Stimulated activated CD8-positive, alpha-beta memory T cell treated with anti-CD3 and anti-CD28 coated beads, Interleukin-4, amount 100 ng/mL, for 4 hours (primary cell): ENCODE measurements around the gene QRICH2.
A peak's percentile ranks its signal among the peaks of the same experiment; 100 is the strongest.
"Not testable (repeated sequence)": the region's sequence is repeated elsewhere in the genome, so short reads cannot be mapped to it uniquely, and the experiment has no call there.

Experiments
- DNase-seq, 2 donors: peaks; one replicate each; pipeline ENCODE4 v3.0.0-alpha.2; 2020; ENCODE audit warnings: low read depth in 2 of 2, low spot score in 1 of 2

QRICH2 gene

DNA sequence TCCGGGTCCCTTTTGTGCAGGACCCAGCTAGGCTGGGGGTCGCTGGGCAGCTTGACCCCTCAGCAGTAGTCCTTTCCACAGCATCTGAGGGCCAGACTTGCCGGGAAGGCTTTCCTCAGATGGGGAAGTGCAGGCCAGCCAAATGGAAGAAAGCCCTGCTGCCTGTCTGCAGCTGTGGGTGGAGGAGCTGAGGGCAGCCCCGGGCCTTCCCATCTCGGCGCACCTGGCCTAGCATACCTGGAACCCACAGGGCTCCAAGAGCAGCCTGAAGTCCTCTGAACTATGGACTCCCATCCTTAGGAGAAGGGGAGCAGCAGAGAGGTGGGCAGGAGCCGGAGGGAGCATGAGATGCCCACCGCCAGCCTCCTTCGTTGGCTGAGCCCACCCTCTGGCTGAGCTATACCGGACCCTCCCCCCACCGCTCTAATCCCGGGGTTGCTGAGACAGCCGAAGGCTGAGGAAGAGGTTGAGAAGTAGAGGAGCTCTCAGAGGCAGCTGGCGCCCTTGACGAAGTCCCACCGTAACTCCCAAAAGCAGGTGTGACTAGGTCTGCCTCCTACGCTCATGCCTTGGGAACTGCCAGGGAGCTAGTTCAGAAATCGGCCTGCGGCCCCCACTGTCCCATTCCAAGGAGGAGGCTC, 29.7 kb downstream of the QRICH2 start:
- no peak for DNase-seq

- DNase-seq, result no peak
Measured at GRCh38 chr17:76277300-76278267, 30.5 kb downstream of the QRICH2 start.

DNA sequence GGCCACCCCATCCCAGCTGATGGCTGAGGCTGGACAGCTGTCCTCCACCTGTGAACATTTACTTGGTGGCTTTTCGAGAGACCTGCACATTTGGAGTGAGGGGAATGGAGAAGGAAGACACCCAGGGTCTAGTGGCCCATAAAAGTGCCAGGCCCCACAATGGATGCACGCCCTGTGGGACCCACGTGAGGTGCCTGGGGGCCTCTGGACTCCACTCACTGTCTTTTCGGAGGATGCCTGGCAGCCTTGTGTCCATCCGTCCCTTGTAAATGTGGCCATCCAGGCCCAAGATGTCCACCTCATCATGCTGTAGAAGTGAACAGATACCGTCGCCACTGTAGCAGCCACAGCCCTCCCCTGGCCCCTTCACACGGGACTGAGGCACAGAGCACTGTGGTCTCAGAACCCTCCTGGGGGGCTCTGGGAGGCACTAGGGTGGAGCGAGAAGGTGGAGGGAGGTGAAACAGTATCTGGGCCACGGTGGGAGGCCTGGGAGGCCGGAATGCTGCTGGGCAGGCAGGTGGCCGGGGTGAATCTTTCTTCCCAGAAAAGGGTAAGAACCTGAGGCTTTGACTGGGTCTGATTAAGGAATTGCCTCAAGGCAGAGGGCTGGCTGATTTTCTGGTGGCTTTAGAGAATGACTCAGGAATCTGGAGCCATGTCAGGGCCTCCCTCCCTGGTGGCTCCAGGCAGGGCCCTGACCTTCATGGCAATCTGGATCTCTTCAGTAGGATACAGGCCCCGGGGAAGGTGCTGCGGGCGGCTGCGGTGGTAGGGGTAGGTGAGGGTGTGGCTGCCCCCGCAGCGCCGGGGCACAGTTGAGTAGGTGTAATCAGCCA, 31.4 kb downstream of the QRICH2 start:
- no peak for DNase-seq

- no peak for DNase-seq
Measured at GRCh38 chr17:76276069-76276431, 32.0 kb downstream of the QRICH2 start.

- DNase-seq, result no peak
Measured at GRCh38 chr17:76275382-76276068, 32.6 kb downstream of the QRICH2 start.

DNA sequence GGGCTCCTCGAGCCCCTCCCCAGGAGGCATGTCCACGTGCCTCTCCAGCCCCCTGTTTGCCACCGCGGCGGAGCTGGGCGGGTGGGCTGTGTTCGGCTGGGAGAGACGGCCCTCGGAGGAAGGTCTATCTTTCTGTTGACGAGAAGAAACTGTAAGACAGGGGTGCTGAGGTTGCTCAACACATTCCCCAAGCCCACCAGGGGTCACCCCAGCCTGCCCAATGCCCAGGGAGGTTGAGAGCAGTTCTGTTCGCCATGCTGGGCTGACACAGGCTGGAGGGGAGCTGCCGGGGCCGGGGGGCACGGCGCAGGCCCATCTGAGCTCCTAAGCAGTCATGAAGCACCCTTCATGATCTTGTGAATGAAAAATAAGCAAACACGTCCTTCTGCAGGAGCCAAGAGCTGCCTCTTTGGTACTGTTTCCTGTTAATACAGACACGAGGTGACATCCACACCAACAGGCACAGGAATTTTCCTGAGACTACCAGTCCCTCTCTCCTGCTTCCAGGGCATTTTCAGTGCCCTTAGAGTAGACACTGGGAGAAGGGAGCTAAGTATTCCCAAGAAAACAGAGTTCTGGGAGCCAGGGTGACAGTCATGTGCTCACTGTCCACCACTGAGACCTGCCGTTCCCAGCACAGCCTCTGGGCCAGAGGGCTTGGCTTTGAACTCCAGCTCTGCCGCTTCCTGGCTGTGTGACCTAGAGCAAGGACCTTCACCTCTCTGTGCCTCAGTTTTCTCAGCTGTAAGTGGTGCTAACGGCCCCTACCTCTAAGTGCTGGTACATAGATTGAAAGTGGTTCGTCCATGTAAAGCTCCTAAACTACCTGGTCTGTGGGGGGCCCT, 33.7 kb downstream of the QRICH2 start:
- DNase-seq, result no peak

GRCh38 chr17:76273445-76274111, 34.5 kb downstream of the QRICH2 start:
- no peak for DNase-seq

DNA sequence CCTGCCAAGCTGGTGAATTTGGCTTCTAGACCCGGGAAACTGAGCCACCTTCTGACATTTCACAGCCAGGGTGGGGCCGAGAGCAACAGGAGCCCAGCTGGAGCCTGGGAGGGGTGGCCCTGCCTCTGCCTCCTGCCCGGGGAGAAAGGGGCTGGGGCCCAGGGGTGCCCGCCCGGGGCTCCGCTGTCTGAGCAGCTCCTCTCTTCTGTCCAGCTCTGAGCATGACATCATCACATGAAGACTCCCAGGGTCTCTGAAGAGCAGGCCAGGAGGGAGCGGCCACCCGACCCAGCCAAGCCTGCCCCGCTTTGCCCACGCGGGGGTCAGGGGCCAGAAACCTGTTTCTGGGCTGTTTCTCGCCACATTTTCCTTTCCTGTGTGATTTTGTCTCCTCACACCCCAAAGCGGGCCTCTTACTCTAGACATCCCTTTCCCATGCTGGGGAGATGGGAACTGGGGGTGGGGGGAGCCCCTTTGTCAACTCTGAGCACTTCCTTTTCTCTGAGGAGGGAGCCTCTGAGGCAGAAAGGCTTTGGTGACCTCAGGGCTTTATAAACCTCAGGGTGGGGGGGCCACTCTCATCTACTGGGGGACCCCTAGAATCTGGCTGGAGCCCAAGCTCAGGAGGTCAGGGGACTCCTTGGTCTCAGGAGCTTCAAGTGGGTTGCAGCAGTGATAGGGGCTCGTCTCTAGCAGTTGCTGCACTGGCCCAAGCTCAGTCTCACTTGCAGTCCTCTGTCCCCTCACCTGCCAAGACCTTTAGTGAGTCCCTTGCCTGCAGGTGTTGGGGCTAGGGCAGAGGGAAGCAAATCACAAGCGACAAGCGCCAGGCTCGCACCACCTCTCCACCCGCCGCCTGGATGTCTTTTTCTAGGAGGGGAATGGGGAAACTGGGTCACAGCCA, 35.3 kb downstream of the QRICH2 start:
- no peak for DNase-seq

- peak; percentile 58 to 76 for DNase-seq
Measured at GRCh38 chr17:76271669-76272540, 36.2 kb downstream of the QRICH2 start.

- DNase-seq, result no peak
Measured at GRCh38 chr17:76270770-76271668, 37.1 kb downstream of the QRICH2 start.

DNA sequence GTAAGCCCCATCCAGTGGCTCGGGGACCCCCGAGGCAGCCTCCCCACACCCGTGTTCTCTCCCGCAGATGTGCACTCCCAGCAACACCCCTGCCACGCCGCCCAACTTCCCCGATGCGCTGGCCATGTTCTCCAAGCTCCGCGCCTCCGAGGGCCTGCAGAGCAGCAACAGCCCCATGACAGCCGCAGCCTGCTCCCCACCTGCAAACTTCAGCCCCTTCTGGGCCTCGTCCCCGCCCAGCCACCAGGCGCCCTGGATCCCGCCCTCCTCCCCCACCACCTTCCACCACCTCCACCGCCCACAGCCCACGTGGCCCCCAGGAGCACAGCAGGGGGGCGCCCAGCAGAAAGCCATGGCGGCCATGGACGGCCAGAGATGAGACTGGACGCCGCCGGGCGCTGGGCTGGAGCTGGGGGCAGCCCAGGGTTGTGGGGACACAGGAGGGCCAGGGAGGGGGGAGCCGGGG, 37.9 kb downstream of the QRICH2 start:
- DNase-seq, result no peak

- DNase-seq, result no peak
Measured at GRCh38 chr17:76268991-76269981, 38.8 kb downstream of the QRICH2 start.

- peak; percentile 49 to 57 for DNase-seq
Measured at GRCh38 chr17:76268015-76268749, 39.9 kb downstream of the QRICH2 start.

DNA sequence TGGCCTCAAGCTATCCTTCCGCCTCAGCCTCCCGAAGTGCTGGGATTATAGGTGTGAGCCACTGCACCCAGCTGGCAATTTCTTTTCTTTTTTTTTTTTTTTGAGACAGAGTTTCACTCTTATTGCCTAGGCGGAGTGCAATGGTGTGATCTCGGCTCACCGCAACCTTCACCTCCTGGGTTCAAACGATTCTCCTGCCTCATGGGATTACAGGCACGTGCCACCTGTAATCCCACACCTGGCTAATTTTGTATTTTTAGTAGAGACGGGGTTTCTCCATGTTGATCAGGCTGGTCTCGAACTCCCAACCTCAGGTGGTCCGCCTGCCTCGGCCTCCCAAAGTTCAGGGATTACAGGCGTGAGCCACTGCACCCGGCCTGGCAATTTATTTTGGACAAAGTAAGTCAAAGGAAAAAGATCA, 40.5 kb downstream of the QRICH2 start:
- DNase-seq, result not testable (repeated sequence)
